OCI-LY1 (cell line): ENCODE data around the gene CD96.

Source experiments
- CTCF ChIP-seq: fragments of 200-600 bp; sonication (generic), shearing (Covaris generic); IDR thresholded peaks from 2 replicates; pipeline ENCODE4 v1.5.1; 2017; ENCODE audit warnings: mild to moderate bottlenecking, antibody characterized with exemption, low read length, moderate library complexity, mixed read lengths
- EZH2 ChIP-seq: fragments of 200-600 bp; sonication (generic), shearing (Covaris generic); IDR thresholded peaks from 2 replicates; pipeline ENCODE4 v1.8.0; 2017; ENCODE audit warnings: borderline replicate concordance, mixed run types, mild to moderate bottlenecking, antibody characterized with exemption, low read length, moderate library complexity, mixed read lengths

DNA sequence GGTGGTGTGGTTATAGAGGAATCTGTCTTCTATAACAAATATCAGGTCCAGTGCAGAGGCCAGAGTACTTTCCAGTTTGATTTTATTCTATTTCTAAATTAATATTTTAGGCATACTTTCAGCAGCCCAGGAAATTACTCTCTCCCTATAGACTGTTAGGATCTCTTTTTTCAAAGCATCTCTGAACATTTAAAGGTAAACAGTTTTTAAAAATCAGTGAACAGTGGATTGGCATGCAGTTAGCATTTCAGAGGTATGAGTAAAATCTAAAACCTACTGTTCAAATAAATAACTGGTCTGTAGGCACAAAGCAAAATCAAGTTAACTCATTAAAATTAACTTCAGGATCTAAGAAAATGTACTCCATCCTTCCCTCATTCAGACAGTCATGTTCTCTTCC, 50.1 kb downstream of the CD96 start:
- TF ChIP-seq CTCF (no peak), EZH2 (no peak)
